ENCODE data around the gene SIRT4. TPM values are rescaled to one million over a fixed set of nuclear protein-coding genes. Genes with fewer than 3 reads are reported as not detected.

Gene SIRT4
- polyA plus RNA-seq, 1 experiment, result 1.2 TPM

DNA sequence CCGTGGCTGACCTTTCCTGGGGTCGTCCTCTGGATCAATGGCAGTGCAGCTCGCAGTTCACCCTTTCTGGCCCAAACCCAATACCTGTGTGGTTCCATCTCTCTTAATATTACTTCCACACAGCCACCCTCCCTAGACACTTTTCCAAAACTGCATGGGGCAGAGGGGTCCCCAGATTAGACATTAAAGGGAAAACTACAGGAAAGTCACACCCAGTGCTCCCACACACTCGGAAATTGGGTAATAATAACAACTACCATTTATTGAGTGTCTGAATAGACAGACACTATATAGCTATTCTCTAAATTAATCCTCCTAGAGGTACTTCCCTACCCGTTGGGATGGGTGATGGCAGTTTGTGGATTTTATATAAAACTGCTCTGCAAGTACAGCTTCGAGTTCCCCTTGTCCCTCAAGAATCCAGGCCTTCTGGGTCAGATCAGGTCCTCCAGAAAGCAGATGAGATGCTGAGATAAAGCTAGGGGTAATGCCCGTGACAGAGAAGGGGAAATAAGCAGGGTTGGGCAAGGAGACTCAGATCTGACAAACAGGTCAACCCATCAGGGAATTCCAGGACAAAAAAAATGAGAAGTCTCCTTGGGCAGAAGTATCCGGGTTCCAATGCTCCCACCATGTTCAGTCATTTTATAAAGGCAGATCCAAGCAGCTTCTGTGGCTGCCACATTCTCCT, 35.8 kb upstream of the SIRT4 start:
- CTCF ChIA-PET, result interaction anchor here (0.5 to 14.8 kb wide), 20 partner anchors 9 to 76 kb away, joined by 3 to 482 read pairs (median 6); partner anchors contain the start of genes RNU4-2 and RPLP0
- POLR2A ChIA-PET, result interaction anchor here (3.5 kb wide), 1 partner anchor 65 kb away, joined by 29 read pairs; the partner anchor contains the start of gene RPLP0
- H3K36me3 ChIP-seq (ENCODE audit: control insufficient read depth, insufficient read depth, low read length), result no peaks in the 10 kb centered on the region
- DNase-seq (ENCODE audit: low read depth), result no peak
- TF ChIP-seq, protein P1, sequence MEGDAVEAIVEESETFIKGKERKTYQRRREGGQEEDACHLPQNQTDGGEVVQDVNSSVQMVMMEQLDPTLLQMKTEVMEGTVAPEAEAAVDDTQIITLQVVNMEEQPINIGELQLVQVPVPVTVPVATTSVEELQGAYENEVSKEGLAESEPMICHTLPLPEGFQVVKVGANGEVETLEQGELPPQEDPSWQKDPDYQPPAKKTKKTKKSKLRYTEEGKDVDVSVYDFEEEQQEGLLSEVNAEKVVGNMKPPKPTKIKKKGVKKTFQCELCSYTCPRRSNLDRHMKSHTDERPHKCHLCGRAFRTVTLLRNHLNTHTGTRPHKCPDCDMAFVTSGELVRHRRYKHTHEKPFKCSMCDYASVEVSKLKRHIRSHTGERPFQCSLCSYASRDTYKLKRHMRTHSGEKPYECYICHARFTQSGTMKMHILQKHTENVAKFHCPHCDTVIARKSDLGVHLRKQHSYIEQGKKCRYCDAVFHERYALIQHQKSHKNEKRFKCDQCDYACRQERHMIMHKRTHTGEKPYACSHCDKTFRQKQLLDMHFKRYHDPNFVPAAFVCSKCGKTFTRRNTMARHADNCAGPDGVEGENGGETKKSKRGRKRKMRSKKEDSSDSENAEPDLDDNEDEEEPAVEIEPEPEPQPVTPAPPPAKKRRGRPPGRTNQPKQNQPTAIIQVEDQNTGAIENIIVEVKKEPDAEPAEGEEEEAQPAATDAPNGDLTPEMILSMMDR (IDR thresholded peaks at IDR 0.05; ENCODE audit: insufficient read depth, low read depth, low read length), result no peak
- H3K27me3 ChIP-seq (ENCODE audit: control insufficient read depth, insufficient read depth, low read length), result no peaks in the 10 kb centered on the region
- no peak overlapping the region for H3K4me3 ChIP-seq (ENCODE audit: low read depth, low read length)

DNA sequence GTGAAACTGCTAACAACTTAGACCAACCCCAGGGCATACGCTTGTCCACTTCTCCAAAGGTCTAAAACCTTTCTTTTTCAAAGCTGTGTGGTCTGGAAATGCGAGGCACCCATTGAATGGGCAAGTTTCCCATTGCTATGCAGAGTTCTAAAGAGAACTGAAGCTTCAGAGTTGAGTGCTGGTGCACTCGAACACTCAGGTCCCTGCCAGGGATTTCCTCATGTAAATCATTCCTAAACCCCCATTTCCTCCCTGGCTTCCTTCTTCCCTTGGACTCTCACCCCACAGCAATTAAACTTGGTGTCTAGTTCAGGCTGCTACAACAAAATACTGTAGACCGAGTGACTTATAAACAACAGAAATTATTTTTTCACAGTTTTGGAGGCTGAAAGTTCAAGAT, 34.4 kb upstream of the SIRT4 start:
- ChIA-PET POLR2A (interaction anchor here (0.8 kb wide), 1 partner anchor 67 kb away, joined by 4 read pairs; the partner anchor contains the start of gene RPLP0), CTCF (interaction anchor here (1.3 to 14.8 kb wide), 5 partner anchors 17 to 66 kb away, joined by 3 to 482 read pairs (median 9); partner anchors contain the start of gene RPLP0)
- no peaks in the 10 kb centered on the region for H3K27me3 ChIP-seq (ENCODE audit: control insufficient read depth, insufficient read depth, low read length)
- TF ChIP-seq, protein P1 (IDR thresholded peaks at IDR 0.05; ENCODE audit: insufficient read depth, low read depth, low read length), result no peak
- no peak overlapping the region for H3K4me3 ChIP-seq (ENCODE audit: low read depth, low read length)
- H3K36me3 ChIP-seq (ENCODE audit: control insufficient read depth, insufficient read depth, low read length), result no peaks in the 10 kb centered on the region
- DNase-seq (ENCODE audit: low read depth), result no peak

DNA sequence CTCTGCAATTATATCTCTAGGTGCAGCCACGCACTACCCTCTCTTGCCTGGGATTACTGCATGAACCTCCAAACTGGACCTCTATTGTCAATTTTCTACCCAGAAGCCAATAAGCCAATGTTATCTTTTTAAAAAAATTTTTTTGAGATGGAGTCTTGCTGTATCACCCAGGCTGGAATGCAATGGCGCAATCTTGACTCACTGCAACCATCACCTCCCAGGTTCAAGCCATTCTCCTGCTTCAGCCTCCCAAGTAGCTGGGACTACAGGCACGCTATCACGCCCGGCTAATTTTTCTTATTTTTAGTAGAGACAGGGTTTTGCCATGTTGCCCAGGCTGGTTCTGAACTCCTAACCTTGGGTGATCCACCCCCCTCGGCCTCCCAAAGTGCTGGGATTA, 25.4 kb upstream of the SIRT4 start:
- no peak for DNase-seq (ENCODE audit: low read depth)
- CTCF ChIA-PET, result interaction anchor here (3.1 kb wide), 1 partner anchor 11 kb away, joined by 8 read pairs; the partner anchor contains the start of gene PXN
- H3K4me3 ChIP-seq (ENCODE audit: low read depth, low read length), result no peak overlapping the region
- TF ChIP-seq, protein P1 (IDR thresholded peaks at IDR 0.05; ENCODE audit: insufficient read depth, low read depth, low read length), result no peak
- POLR2A ChIA-PET, result no interaction called here
- no peaks in the 10 kb centered on the region for H3K27me3 ChIP-seq (ENCODE audit: control insufficient read depth, insufficient read depth, low read length)
- H3K36me3 ChIP-seq (ENCODE audit: control insufficient read depth, insufficient read depth, low read length), result no peaks in the 10 kb centered on the region

DNA sequence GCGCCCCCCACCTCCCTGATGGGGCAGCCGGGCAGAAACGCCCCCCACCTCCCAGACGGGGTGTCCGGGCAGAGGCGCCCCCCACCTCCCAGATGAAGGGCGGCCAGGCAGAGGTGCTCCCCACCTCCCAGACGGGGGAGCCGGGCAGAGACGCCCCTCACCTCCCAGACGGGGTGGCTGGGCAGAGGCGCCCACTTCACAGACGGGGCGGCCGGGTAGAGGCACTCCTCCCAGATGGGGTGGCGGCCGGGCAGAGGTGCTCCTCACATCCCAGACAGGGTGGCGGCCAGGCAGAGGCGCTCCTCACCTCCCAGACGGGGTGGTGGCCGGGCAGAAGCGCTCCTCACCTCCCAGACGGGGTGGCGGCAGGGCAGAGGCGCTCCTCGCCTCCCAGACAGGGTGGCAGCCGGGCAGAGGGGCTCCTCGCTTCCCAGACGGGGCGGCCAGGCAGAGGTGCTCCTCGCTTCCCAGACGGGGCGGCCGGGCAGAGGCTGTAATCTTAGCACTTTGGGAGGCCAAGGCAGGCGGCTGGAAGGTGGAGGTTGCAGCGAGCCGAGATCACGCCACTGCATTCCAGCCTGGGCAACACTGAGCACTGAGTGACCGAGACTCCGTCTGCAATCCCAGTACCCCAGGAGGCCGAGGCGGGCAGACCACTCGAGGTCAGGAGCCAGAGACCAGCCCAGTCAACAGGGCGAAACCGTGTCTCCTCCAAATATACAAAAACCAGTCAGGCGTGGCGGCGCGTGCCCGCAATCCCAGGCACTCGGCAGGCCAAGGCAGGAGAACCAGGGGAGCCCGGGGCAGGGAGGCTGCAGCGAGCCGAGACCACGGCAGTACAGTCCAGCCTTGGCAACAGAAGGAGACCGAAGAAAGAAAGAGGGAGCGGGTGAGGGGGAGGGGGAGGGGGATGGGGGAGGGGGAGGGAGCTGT, 23.7 kb upstream of the SIRT4 start:
- ChIA-PET POLR2A (no interaction called here), CTCF (no interaction called here)
- no peak overlapping the region for H3K4me3 ChIP-seq (ENCODE audit: low read depth, low read length)
- TF ChIP-seq, protein P1 (IDR thresholded peaks at IDR 0.05; ENCODE audit: insufficient read depth, low read depth, low read length), result no peak
- DNase-seq (ENCODE audit: low read depth), result no peak
- H3K36me3 ChIP-seq (ENCODE audit: control insufficient read depth, insufficient read depth, low read length), result no peaks in the 10 kb centered on the region
- no peaks in the 10 kb centered on the region for H3K27me3 ChIP-seq (ENCODE audit: control insufficient read depth, insufficient read depth, low read length)

DNA sequence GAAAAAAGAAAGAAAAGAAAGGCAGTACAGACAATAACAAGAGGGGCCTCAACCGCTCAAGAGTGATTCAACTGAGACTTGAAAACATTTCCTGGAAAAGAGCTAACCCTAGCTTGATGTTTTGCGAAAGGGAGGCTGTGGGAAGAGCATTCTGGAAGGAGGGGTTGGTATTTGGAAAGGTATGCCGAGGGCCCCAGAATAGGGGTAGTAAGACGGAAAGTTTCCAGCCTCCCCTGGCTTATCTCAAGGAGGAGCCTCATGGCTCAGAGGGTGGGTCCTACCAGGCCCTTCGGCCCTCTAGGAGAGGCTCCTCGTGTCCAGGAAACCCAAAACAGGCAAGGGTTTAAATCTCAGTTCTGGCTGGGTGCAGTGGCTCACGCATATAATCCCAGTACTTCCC, 18.8 kb upstream of the SIRT4 start:
- no peaks in the 10 kb centered on the region for H3K27me3 ChIP-seq (ENCODE audit: control insufficient read depth, insufficient read depth, low read length)
- ChIA-PET POLR2A (interaction anchor here (0.7 to 0.8 kb wide), 2 partner anchors 57 to 82 kb away, joined by 3 to 6 read pairs; partner anchors contain the start of gene RPLP0), CTCF (interaction anchor here (0.9 to 1.4 kb wide), 3 partner anchors 18 to 82 kb away, joined by 3 read pairs; partner anchors contain the start of genes PXN, RPLP0 and SIRT4)
- DNase-seq (ENCODE audit: low read depth), result no peak
- no peak overlapping the region for H3K4me3 ChIP-seq (ENCODE audit: low read depth, low read length)
- no peaks in the 10 kb centered on the region for H3K36me3 ChIP-seq (ENCODE audit: control insufficient read depth, insufficient read depth, low read length)
- TF ChIP-seq, protein P1 (IDR thresholded peaks at IDR 0.05; ENCODE audit: insufficient read depth, low read depth, low read length), result no peak
